ENCODE results near the gene KIAA0319L.

DNA sequence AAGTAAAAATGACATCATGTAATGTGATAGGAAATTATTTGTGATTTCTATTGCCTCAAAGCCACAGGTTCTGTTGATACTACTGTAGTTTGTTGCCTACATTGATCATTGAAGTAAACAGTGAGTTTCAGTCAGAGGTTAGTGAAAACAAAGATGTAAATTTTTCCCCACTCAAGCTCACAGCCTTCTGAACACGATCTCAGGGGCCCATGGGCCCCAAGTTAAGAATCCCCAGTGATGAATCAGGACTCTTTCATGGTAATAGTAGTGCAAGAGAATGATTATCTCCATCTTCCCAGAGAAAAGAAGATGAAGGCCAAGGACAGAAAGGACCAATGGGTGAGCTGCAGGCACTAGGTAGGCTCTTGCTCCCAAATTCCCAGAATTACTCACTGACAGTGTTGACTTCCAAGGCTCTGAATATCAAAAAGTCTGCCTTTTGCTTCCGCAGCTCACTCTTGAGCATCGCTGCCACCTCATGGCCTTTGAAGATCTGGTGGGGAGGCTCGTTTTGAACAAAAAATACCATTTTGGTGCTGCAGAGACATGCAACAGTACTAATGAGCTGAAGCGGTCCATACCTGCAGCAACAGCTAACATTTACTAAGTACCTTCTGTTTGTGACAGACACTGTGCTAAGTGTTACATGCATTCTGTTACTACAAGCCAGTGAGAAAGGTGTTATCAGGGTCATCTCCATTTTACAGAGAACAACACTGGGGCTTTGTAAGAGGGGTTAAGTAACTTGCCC lies 113.3 kb downstream of the KIAA0319L start:
- no peak for TF ChIP-seq EZH2 (IDR thresholded peaks at IDR 0.05; ENCODE audit: insufficient read depth, poor library complexity, severe bottlenecking)
- no peak for TF ChIP-seq EZH2phosphoT487 (IDR thresholded peaks at IDR 0.05; ENCODE audit: insufficient read depth, low read depth)
